ENCODE data around the gene LHPP. TPM values are rescaled to one million over a fixed set of nuclear protein-coding genes. Genes with fewer than 3 reads are reported as not detected.

Gene LHPP
- 10 to 100 TPM; 17.7 TPM for total RNA-seq

- H3K4me1 Mint-ChIP-seq (ENCODE audit: low read depth), result peaks cover 27% of the 10 kb centered on the region
- intact Hi-C loops (cut with micrococcal nuclease), result loop anchor here (1.0 to 10.0 kb wide), 9 partner anchors 8 to 1363 kb away; partner anchors contain the start of genes ABRAXAS2, BCCIP, BUB3 and EDRF1
- peak within 1 kb of the TSS; percentile 88 for H3K27ac Mint-ChIP-seq
- no peaks in the 10 kb centered on the region for H3K9me3 Mint-ChIP-seq
- DNase-seq, result peak; percentile 90
- H3K4me3 Mint-ChIP-seq, result peak within 1 kb of the TSS; percentile 77
- H3K27me3 Mint-ChIP-seq (ENCODE audit: low read depth), result peaks cover 2% of the 10 kb centered on the region
- CTCF ChIA-PET, result interaction anchor here (1.0 to 1.8 kb wide), 2 partner anchors 10 to 58 kb away, joined by 4 to 6 read pairs; no protein-coding TSS in a partner anchor
- H3K36me3 Mint-ChIP-seq (ENCODE audit: low read depth), result peaks cover 1% of the 10 kb centered on the region
These were observed at the start of gene LHPP for GRCh38 chr10:124461642-124462347. LHPP (plus strand) TSS chr10:124461823; CDS start chr10:124461863, 40 bp downstream.

GRCh38 chr10:124414076-124414475 is 47.5 kb upstream of the LHPP start:
- Mint-ChIP-seq H3K4me3 (no peak overlapping the region), H3K27me3 (ENCODE audit: low read depth) (no peaks in the 10 kb centered on the region), H3K9me3 (no peaks in the 10 kb centered on the region), H3K4me1 (ENCODE audit: low read depth) (peaks cover 23% of the 10 kb centered on the region), H3K36me3 (ENCODE audit: low read depth) (peaks cover 10% of the 10 kb centered on the region), H3K27ac (no peak overlapping the region)
- DNase-seq, result no peak
- CTCF ChIA-PET, result interaction anchor here (0.6 to 5.7 kb wide), 4 partner anchors 10 to 115 kb away, joined by 3 to 29 read pairs (median 4); no protein-coding TSS in a partner anchor
- intact Hi-C loops (cut with micrococcal nuclease), result no loop called here

GRCh38 chr10:124415210-124415609 is 46.4 kb upstream of the LHPP start:
- H3K4me1 Mint-ChIP-seq (ENCODE audit: low read depth), result peaks cover 25% of the 10 kb centered on the region
- H3K9me3 Mint-ChIP-seq, result no peaks in the 10 kb centered on the region
- H3K27me3 Mint-ChIP-seq (ENCODE audit: low read depth), result no peaks in the 10 kb centered on the region
- H3K4me3 Mint-ChIP-seq, result no peak overlapping the region
- intact Hi-C loops (cut with micrococcal nuclease), result loop anchor here (5.0 kb wide), 2 partner anchors 1302 to 1408 kb away; partner anchors contain the start of genes ACADSB, EDRF1 and IKZF5
- H3K27ac Mint-ChIP-seq, result no peak overlapping the region
- H3K36me3 Mint-ChIP-seq (ENCODE audit: low read depth), result peaks cover 8% of the 10 kb centered on the region
- CTCF ChIA-PET, result interaction anchor here (0.6 to 5.7 kb wide), 2 partner anchors 11 to 26 kb away, joined by 3 to 29 read pairs; no protein-coding TSS in a partner anchor
- DNase-seq, result no peak

GRCh38 chr10:124416733-124417132 is 44.9 kb upstream of the LHPP start:
- intact Hi-C loops (cut with micrococcal nuclease), result loop anchor here (5.0 kb wide), 2 partner anchors 1301 to 1409 kb away; partner anchors contain the start of genes ACADSB, EDRF1 and IKZF5
- H3K27me3 Mint-ChIP-seq (ENCODE audit: low read depth), result no peaks in the 10 kb centered on the region
- DNase-seq, result no peak
- CTCF ChIA-PET, result interaction anchor here (0.6 to 5.7 kb wide), 5 partner anchors 13 to 520 kb away, joined by 3 to 29 read pairs (median 3); no protein-coding TSS in a partner anchor
- peaks cover 25% of the 10 kb centered on the region for H3K4me1 Mint-ChIP-seq (ENCODE audit: low read depth)
- H3K36me3 Mint-ChIP-seq (ENCODE audit: low read depth), result peaks cover 4% of the 10 kb centered on the region
- H3K27ac Mint-ChIP-seq, result no peak overlapping the region
- no peaks in the 10 kb centered on the region for H3K9me3 Mint-ChIP-seq
- no peak overlapping the region for H3K4me3 Mint-ChIP-seq

GRCh38 chr10:124417895-124418725 is 43.5 kb upstream of the LHPP start:
- H3K4me3 Mint-ChIP-seq, result peak overlapping the region; percentile 76
- no peaks in the 10 kb centered on the region for H3K27me3 Mint-ChIP-seq (ENCODE audit: low read depth)
- no peaks in the 10 kb centered on the region for H3K36me3 Mint-ChIP-seq (ENCODE audit: low read depth)
- peaks cover 25% of the 10 kb centered on the region for H3K4me1 Mint-ChIP-seq (ENCODE audit: low read depth)
- H3K27ac Mint-ChIP-seq, result no peak overlapping the region
- CTCF ChIA-PET, result interaction anchor here (0.5 to 2.4 kb wide), 3 partner anchors 11 to 1273 kb away, joined by 3 to 9 read pairs (median 3); no protein-coding TSS in a partner anchor
- H3K9me3 Mint-ChIP-seq, result no peaks in the 10 kb centered on the region
- DNase-seq, result peak; percentile 62
- intact Hi-C loops (cut with micrococcal nuclease), result loop anchor here (1.0 to 5.0 kb wide), 5 partner anchors 29 to 1411 kb away; partner anchors contain the start of genes ABRAXAS2, ACADSB, EDRF1 and IKZF5

- Mint-ChIP-seq H3K4me1 (ENCODE audit: low read depth) (peaks cover 25% of the 10 kb centered on the region), H3K9me3 (no peaks in the 10 kb centered on the region), H3K27me3 (ENCODE audit: low read depth) (no peaks in the 10 kb centered on the region), H3K27ac (no peak within 1 kb of the TSS), H3K36me3 (ENCODE audit: low read depth) (no peaks in the 10 kb centered on the region), H3K4me3 (peak within 1 kb of the TSS; percentile 76)
- intact Hi-C loops (cut with micrococcal nuclease), result loop anchor here (1.0 to 5.0 kb wide), 7 partner anchors 30 to 1412 kb away; partner anchors contain the start of genes ABRAXAS2, ACADSB, BUB3 and EDRF1
- CTCF ChIA-PET, result interaction anchor here (0.5 to 2.4 kb wide), 3 partner anchors 10 to 1274 kb away, joined by 3 to 9 read pairs (median 3); no protein-coding TSS in a partner anchor
- DNase-seq, result peak; percentile 98
These were observed 42.7 kb upstream of the LHPP start, which contains the start of gene OAT for GRCh38 chr10:124418726-124419501. OAT (minus strand) TSS chr10:124418923; CDS start chr10:124412171, 6,752 bp downstream.

- H3K27ac Mint-ChIP-seq, result no peak overlapping the region
- no peaks in the 10 kb centered on the region for H3K27me3 Mint-ChIP-seq (ENCODE audit: low read depth)
- no peaks in the 10 kb centered on the region for H3K36me3 Mint-ChIP-seq (ENCODE audit: low read depth)
- intact Hi-C loops (cut with micrococcal nuclease), result loop anchor here (1.0 to 5.0 kb wide), 5 partner anchors 42 to 1412 kb away; partner anchors contain the start of genes ABRAXAS2, ACADSB, BUB3 and EDRF1
- CTCF ChIA-PET, result interaction anchor here (2.4 kb wide), 1 partner anchor 16 kb away, joined by 9 read pairs; no protein-coding TSS in a partner anchor
- H3K9me3 Mint-ChIP-seq, result no peaks in the 10 kb centered on the region
- H3K4me1 Mint-ChIP-seq (ENCODE audit: low read depth), result peaks cover 25% of the 10 kb centered on the region
- H3K4me3 Mint-ChIP-seq, result peak overlapping the region; percentile 73
- DNase-seq, result no peak
These were observed 42.0 kb upstream of the LHPP start for GRCh38 chr10:124419635-124420034.

GRCh38 chr10:124420254-124420653 is 41.4 kb upstream of the LHPP start:
- H3K4me3 Mint-ChIP-seq, result no peak overlapping the region
- no peak overlapping the region for H3K27ac Mint-ChIP-seq

GRCh38 chr10:124422742-124423141 is 38.9 kb upstream of the LHPP start:
- Mint-ChIP-seq H3K27me3 (ENCODE audit: low read depth) (no peaks in the 10 kb centered on the region), H3K4me3 (no peak overlapping the region), H3K36me3 (ENCODE audit: low read depth) (no peaks in the 10 kb centered on the region), H3K4me1 (ENCODE audit: low read depth) (peaks cover 2% of the 10 kb centered on the region), H3K27ac (no peak overlapping the region), H3K9me3 (no peaks in the 10 kb centered on the region)
- CTCF ChIA-PET, result interaction anchor here (1.1 kb wide), 1 partner anchor 19 kb away, joined by 3 read pairs; no protein-coding TSS in a partner anchor
- intact Hi-C loops (cut with micrococcal nuclease), result no loop called here
- no peak for DNase-seq

More at GRCh38 chr10:124420254-124420653, 41.4 kb upstream of the LHPP start:
- Mint-ChIP-seq H3K4me1 (ENCODE audit: low read depth) (peaks cover 23% of the 10 kb centered on the region), H3K36me3 (ENCODE audit: low read depth) (no peaks in the 10 kb centered on the region), H3K9me3 (no peaks in the 10 kb centered on the region), H3K27me3 (ENCODE audit: low read depth) (no peaks in the 10 kb centered on the region)
- DNase-seq, result no peak
- CTCF ChIA-PET, result interaction anchor here (2.4 kb wide), 1 partner anchor 17 kb away, joined by 9 read pairs; no protein-coding TSS in a partner anchor
- intact Hi-C loops (cut with micrococcal nuclease), result no loop called here

- Mint-ChIP-seq H3K27ac (no peak overlapping the region), H3K27me3 (ENCODE audit: low read depth) (no peaks in the 10 kb centered on the region), H3K4me1 (ENCODE audit: low read depth) (peaks cover 2% of the 10 kb centered on the region), H3K4me3 (no peak overlapping the region), H3K9me3 (no peaks in the 10 kb centered on the region), H3K36me3 (ENCODE audit: low read depth) (no peaks in the 10 kb centered on the region)
- intact Hi-C loops (cut with micrococcal nuclease), result no loop called here
- no peak for DNase-seq
- CTCF ChIA-PET, result no interaction called here
These were observed 37.8 kb upstream of the LHPP start for GRCh38 chr10:124423813-124424212.
